B cell (primary cell): ENCODE data around the gene CACNA1D. TPM values are rescaled to one million over a fixed set of nuclear protein-coding genes. Genes with fewer than 3 reads are reported as not detected.

Source experiments
- ATAC-seq: fragments of 200-7000 bp; cut with Tn5 transposase; one replicate; pipeline ENCODE4 v1.10.0; 2021; ENCODE audit warnings: low read depth, mild to moderate bottlenecking, moderate number of reproducible peaks, moderate library complexity
- CTCF ChIA-PET: fragments of 350-600 bp; sonication (Branson Sonifier 250); formaldehyde crosslinking; loops from one replicate; lab custom pipeline; 2021; ENCODE audit warnings: antibody characterized with exemption, inconsistent platforms; lab: Charles Lee
- POLR2A ChIA-PET: fragments of 350-600 bp; sonication (Branson Sonifier 250); formaldehyde crosslinking; loops from one replicate; lab custom pipeline; 2021; ENCODE audit warnings: antibody characterized with exemption; lab: Charles Lee
- DNase-seq: peaks from one replicate; pipeline ENCODE4 v3.0.0; 2013
- H2AFZ ChIP-seq: 2 replicates; pipeline ENCODE4 v1.6.1; 2012; ENCODE audit warnings: mild to moderate bottlenecking, low read depth, low read length; ENCODE audit not compliant: insufficient read depth, poor library complexity, severe bottlenecking
- H3K27ac ChIP-seq, 2 donors: 1 replicate in 1 of 2; 2 replicates in 1 of 2; pipeline ENCODE4 v1.5.1; 2012 to 2013; ENCODE audit warnings: low read length in 2 of 2, mild to moderate bottlenecking in 2 of 2, moderate library complexity in 1 of 2
- H3K27me3 ChIP-seq, 4 experiments: fragments of 200-600 bp in 1 of 4; sonication (generic) in 1 of 4; replicated peaks in 1 of 4; 1 replicate in 2 of 4; 2 replicates in 2 of 4; pipeline versions ENCODE4 v1.6.1 to v1.7.0; 2013 to 2016; ENCODE audit warnings: low read length in 3 of 4, mild to moderate bottlenecking in 2 of 4, mixed read lengths in 1 of 4, moderate library complexity in 1 of 4; ENCODE audit not compliant: insufficient read depth in 4 of 4, control insufficient read depth in 3 of 4; ENCODE audit errors: control extremely low read depth in 1 of 4
- H3K36me3 ChIP-seq, 2 experiments: replicated peaks in 1 of 2; 1 replicate in 1 of 2; 2 replicates in 1 of 2; pipeline versions ENCODE4 v1.6.1 to v1.7.1; 2013; ENCODE audit warnings: low read length in 1 of 2; ENCODE audit not compliant: insufficient read depth in 2 of 2, control insufficient read depth in 1 of 2; ENCODE audit errors: control extremely low read depth in 1 of 2, extremely low read depth in 1 of 2
- H3K4me1 ChIP-seq, 2 donors: fragments of 200-600 bp in 1 of 2; sonication (generic) in 1 of 2; 1 replicate in 1 of 2; 2 replicates in 1 of 2; pipeline versions ENCODE4 v1.5.1 to v1.6.1; 2013 to 2017; ENCODE audit warnings: low read length in 2 of 2; ENCODE audit not compliant: control insufficient read depth in 2 of 2, insufficient read depth in 2 of 2
- H3K4me2 ChIP-seq: replicated peaks from 2 replicates; pipeline ENCODE3; 2012; ENCODE audit warnings: mild to moderate bottlenecking, low read depth, low read length; ENCODE audit not compliant: poor library complexity, severe bottlenecking
- H3K4me3 ChIP-seq, 5 experiments: fragments of 200-600 bp in 1 of 5; sonication (generic) in 1 of 5; 1 replicate in 3 of 5; 2 replicates in 2 of 5; pipeline versions ENCODE4 v1.5.1 to v1.7.0; 2011 to 2016; ENCODE audit warnings: low read length in 4 of 5, mild to moderate bottlenecking in 4 of 5, low read depth in 2 of 5, control low read depth in 1 of 5, moderate library complexity in 1 of 5; ENCODE audit not compliant: insufficient read depth in 1 of 5; ENCODE audit errors: control extremely low read depth in 1 of 5, extremely low read depth in 1 of 5
- H3K79me2 ChIP-seq: fragments of 200-600 bp; sonication (generic); one replicate; pipeline ENCODE4 v1.6.0; 2016; ENCODE audit warnings: low read length; ENCODE audit not compliant: control insufficient read depth, insufficient read depth
- H3K9ac ChIP-seq: fragments of 200-600 bp; sonication (generic); 2 replicates; pipeline ENCODE4 v1.6.1; 2017; ENCODE audit warnings: mild to moderate bottlenecking, low read length, moderate library complexity
- H3K9me3 ChIP-seq, 3 donors: one replicate each; pipeline versions ENCODE4 v1.6.1 to v1.7.1; 2013; ENCODE audit warnings: low read length in 2 of 3; ENCODE audit not compliant: control insufficient read depth in 2 of 3, insufficient read depth in 1 of 3; ENCODE audit errors: control extremely low read depth in 1 of 3
- H4K20me1 ChIP-seq: 2 replicates; pipeline ENCODE4 v1.6.0; 2012; ENCODE audit warnings: mild to moderate bottlenecking, low read length; ENCODE audit not compliant: insufficient read depth, control insufficient read depth, poor library complexity, severe bottlenecking
- H3K27ac Mint-ChIP-seq: one replicate; pipeline ENCODE4 v1.8.0; 2021; ENCODE audit warnings: mixed read lengths
- H3K27me3 Mint-ChIP-seq: one replicate; pipeline ENCODE4 v1.8.0; 2021; ENCODE audit warnings: mixed read lengths
- H3K4me1 Mint-ChIP-seq: one replicate; pipeline ENCODE4 v1.8.0; 2021; ENCODE audit warnings: mixed read lengths
- H3K4me3 Mint-ChIP-seq: one replicate; pipeline ENCODE4 v1.8.0; 2021; ENCODE audit warnings: mixed read lengths
- H3K9me3 Mint-ChIP-seq: one replicate; pipeline ENCODE4 v1.8.0; 2022; ENCODE audit warnings: mixed read lengths; ENCODE audit not compliant: insufficient read depth
- CTCF ChIP-seq: fragments of 200-600 bp; IDR thresholded peaks from one replicate; pipeline ENCODE4 v1.8.0; 2022; ENCODE audit warnings: antibody characterized with exemption, mild to moderate bottlenecking
- EZH2 ChIP-seq: IDR thresholded peaks from 2 replicates; pipeline ENCODE4 v1.6.1; 2012; ENCODE audit warnings: borderline replicate concordance, low read depth, mild to moderate bottlenecking, moderate library complexity, low read length; ENCODE audit not compliant: insufficient read depth, poor library complexity, severe bottlenecking
- WGBS: methylation state at CpG from one replicate; pipeline ENCODE4 v1.1.5; 2013; ENCODE audit warnings: missing lambda C conversion rate; ENCODE audit not compliant: insufficient coverage; 5-methylcytosine and 5-hydroxymethylcytosine counted together
- intact Hi-C: fragments of 100-400 bp; cut with micrococcal nuclease; formaldehyde crosslinking; loops from one replicate; pipeline ENCODE4 v1.10.0; 2022
- polyA plus RNA-seq: library from polyadenylated mRNA; depleted of rRNA; stranded (reverse); fragments of >200 nt; gene quantifications from 2 replicates; pipeline ENCODE4 v1.2.3, GENCODE V29; 2012
- total RNA-seq, 2 donors: library from RNA; stranded (reverse); fragments of 120-200 nt in 1 of 2; gene quantifications; 1 replicate in 1 of 2; 2 replicates in 1 of 2; pipeline versions ENCODE4 v1.2.3 to v1.2.4, GENCODE V29; 2013 to 2022

The CACNA1D gene
- total and polyA plus RNA-seq, 2 donors (not counting 1 experiment from before 2014, with no cell fraction given), result 0.06 to 0.07 TPM

- intact Hi-C loops, result no loop called here
- no peak overlapping the region for H3K27ac Mint-ChIP-seq
- Histone ChIP-seq H3K4me2 (no peak overlapping the region), H4K20me1 (no peaks in the 10 kb centered on the region), H3K36me3 (no peaks in the 10 kb centered on the region), H3K4me1 (no peaks in the 10 kb centered on the region), H3K79me2 (no peaks in the 10 kb centered on the region), H2AFZ (no peak overlapping the region), H3K9me3 (no peaks in the 10 kb centered on the region), H3K9ac (no peak overlapping the region), H3K4me3 (no peak overlapping the region), H3K27me3 (peaks cover 0 to 1% (median 0%) of the 10 kb centered on the region in 4 experiments), H3K27ac (no peak overlapping the region)
- no peaks in the 10 kb centered on the region for H3K4me1 Mint-ChIP-seq
- no peaks in the 10 kb centered on the region for H3K27me3 Mint-ChIP-seq
- DNase-seq, result no peak
- no peak overlapping the region for H3K4me3 Mint-ChIP-seq
- ATAC-seq, result no peak
- ChIA-PET POLR2A (no interaction called here), CTCF (interaction anchor here (0.6 to 0.7 kb wide), 2 partner anchors 33 to 329 kb away, joined by 3 to 4 read pairs; no protein-coding TSS in a partner anchor)
- WGBS, result 94% methylated on average over 13 of the region's 14 CpGs
- no peaks in the 10 kb centered on the region for H3K9me3 Mint-ChIP-seq
- TF ChIP-seq EZH2 (no peak), CTCF (no peak)
Observed at GRCh38 chr3:53703630-53704362, 209.4 kb downstream of the CACNA1D start.

GRCh38 chr3:53704363-53704725, 209.9 kb downstream of the CACNA1D start:
- Histone ChIP-seq H3K27me3 (peaks cover 0 to 4% (median 0%) of the 10 kb centered on the region in 4 experiments), H2AFZ (no peak overlapping the region), H3K4me3 (no peak overlapping the region), H4K20me1 (no peaks in the 10 kb centered on the region), H3K4me1 (no peaks in the 10 kb centered on the region), H3K9ac (no peak overlapping the region), H3K4me2 (no peak overlapping the region), H3K27ac (no peak overlapping the region), H3K9me3 (no peaks in the 10 kb centered on the region), H3K79me2 (no peaks in the 10 kb centered on the region), H3K36me3 (no peaks in the 10 kb centered on the region)
- ChIA-PET POLR2A (no interaction called here), CTCF (interaction anchor here (0.6 to 0.7 kb wide), 2 partner anchors 32 to 329 kb away, joined by 3 to 4 read pairs; no protein-coding TSS in a partner anchor)
- no peak for TF ChIP-seq EZH2
- TF ChIP-seq CTCF, result no peak
- Mint-ChIP-seq H3K4me3 (no peak overlapping the region), H3K4me1 (no peaks in the 10 kb centered on the region), H3K27me3 (no peaks in the 10 kb centered on the region), H3K27ac (no peak overlapping the region), H3K9me3 (no peaks in the 10 kb centered on the region)
- intact Hi-C loops, result no loop called here
- ATAC-seq (no peak), DNase-seq (no peak)
- 95% methylated on average over 3 of the region's 4 CpGs for WGBS
